ENCODE results near the gene EARS2.
"Not testable (repeated sequence)": the region's sequence is repeated elsewhere in the genome, so short reads cannot be mapped to it uniquely, and the experiment has no call there.

Gene EARS2

DNA sequence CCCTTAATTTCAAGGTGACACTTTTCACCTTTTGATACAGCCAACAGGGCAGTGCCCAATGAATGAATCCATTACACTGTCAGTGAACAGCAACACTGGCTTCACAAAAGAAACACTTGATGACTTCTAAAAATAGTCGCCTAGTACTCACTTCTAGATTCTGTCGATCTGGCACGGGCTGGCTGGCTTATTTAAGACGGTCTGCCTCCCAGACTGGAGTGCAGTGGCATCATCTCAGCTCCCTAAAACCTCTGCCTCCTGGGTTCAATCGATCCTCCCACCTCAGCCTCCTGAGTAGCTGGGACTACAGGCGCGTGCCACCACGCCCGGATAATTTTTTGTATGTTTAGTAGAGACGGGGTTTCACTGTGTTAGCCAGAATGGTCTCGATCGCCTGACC lies 37.0 kb upstream of the EARS2 start:
- TF ChIP-seq, protein P1, sequence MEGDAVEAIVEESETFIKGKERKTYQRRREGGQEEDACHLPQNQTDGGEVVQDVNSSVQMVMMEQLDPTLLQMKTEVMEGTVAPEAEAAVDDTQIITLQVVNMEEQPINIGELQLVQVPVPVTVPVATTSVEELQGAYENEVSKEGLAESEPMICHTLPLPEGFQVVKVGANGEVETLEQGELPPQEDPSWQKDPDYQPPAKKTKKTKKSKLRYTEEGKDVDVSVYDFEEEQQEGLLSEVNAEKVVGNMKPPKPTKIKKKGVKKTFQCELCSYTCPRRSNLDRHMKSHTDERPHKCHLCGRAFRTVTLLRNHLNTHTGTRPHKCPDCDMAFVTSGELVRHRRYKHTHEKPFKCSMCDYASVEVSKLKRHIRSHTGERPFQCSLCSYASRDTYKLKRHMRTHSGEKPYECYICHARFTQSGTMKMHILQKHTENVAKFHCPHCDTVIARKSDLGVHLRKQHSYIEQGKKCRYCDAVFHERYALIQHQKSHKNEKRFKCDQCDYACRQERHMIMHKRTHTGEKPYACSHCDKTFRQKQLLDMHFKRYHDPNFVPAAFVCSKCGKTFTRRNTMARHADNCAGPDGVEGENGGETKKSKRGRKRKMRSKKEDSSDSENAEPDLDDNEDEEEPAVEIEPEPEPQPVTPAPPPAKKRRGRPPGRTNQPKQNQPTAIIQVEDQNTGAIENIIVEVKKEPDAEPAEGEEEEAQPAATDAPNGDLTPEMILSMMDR (IDR thresholded peaks at IDR 0.05; ENCODE audit: low read depth, low read length, missing control alignments) = no peak

DNA sequence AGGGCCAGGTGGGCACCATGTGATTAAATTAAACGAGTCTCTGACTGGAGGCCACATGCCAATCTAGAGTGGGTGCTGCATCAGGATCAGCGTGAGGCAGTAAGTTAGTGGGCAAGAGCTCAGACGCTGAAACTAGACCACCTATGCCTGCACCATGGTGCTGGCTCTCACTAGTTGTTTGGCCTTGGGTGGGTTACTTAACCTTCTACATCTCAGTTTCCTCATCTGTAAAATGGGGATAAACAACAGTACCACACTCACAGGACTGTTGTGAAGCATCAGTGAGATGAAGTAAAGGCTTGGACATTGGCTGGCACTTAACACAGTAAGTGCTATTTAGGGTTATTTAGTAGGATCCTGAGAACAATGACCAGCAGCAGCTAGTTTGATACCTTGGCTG lies 33.0 kb upstream of the EARS2 start:
- H3K27ac ChIP-seq = no peak overlapping the region
- H3K36me3 ChIP-seq (replicated peaks) = peaks cover 40% of the 10 kb centered on the region
- H3K27me3 ChIP-seq (replicated peaks) = no peaks in the 10 kb centered on the region
- no peak overlapping the region for H3K4me3 ChIP-seq (ENCODE audit: low read depth, low read length)
- in situ Hi-C loops (cut with HindIII; ENCODE audit: low pct_ligation_motif_present, low sequenced_read_pairs) = no loop called here
- DNase-seq = no peak
- TF ChIP-seq, protein P1 (IDR thresholded peaks at IDR 0.05; ENCODE audit: low read depth, low read length, missing control alignments) = no peak

More for the DNA sequence above, 37.0 kb upstream of the EARS2 start:
- H3K4me3 ChIP-seq (ENCODE audit: low read depth, low read length) = no peak overlapping the region
- H3K27ac ChIP-seq = no peak overlapping the region
- in situ Hi-C loops (cut with HindIII; ENCODE audit: low pct_ligation_motif_present, low sequenced_read_pairs) = no loop called here
- no peak for DNase-seq
- peaks cover 23% of the 10 kb centered on the region for H3K36me3 ChIP-seq (replicated peaks)
- H3K27me3 ChIP-seq (replicated peaks) = no peaks in the 10 kb centered on the region

DNA sequence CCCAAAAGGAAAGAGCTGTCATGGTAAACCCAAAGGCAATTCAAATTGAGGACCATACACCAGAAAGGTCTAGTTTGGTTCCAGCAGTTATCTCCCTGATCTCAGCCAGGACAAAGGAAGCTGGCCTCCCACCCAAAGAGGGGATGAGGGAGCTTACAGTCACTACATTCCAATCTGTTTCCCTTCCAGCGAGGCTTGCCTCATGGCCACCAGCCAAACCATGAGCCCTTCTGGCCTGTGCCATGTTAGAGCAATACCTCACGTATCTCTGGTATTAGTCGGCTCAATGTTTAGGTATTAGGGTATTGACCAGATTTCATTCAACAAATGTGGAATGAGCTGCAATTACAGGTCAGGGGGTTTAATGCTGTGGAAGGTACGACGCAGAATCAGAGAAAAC lies 30.6 kb upstream of the EARS2 start:
- DNase-seq = peak; percentile 87
- TF ChIP-seq, protein P1 (IDR thresholded peaks at IDR 0.05; ENCODE audit: low read depth, low read length, missing control alignments) = no peak
- H3K4me3 ChIP-seq (ENCODE audit: low read depth, low read length) = no peak overlapping the region
- in situ Hi-C loops (cut with HindIII; ENCODE audit: low pct_ligation_motif_present, low sequenced_read_pairs) = no loop called here
- H3K27ac ChIP-seq = peak overlapping the region; percentile 37
- no peaks in the 10 kb centered on the region for H3K27me3 ChIP-seq (replicated peaks)
- H3K36me3 ChIP-seq (replicated peaks) = peaks cover 45% of the 10 kb centered on the region

DNA sequence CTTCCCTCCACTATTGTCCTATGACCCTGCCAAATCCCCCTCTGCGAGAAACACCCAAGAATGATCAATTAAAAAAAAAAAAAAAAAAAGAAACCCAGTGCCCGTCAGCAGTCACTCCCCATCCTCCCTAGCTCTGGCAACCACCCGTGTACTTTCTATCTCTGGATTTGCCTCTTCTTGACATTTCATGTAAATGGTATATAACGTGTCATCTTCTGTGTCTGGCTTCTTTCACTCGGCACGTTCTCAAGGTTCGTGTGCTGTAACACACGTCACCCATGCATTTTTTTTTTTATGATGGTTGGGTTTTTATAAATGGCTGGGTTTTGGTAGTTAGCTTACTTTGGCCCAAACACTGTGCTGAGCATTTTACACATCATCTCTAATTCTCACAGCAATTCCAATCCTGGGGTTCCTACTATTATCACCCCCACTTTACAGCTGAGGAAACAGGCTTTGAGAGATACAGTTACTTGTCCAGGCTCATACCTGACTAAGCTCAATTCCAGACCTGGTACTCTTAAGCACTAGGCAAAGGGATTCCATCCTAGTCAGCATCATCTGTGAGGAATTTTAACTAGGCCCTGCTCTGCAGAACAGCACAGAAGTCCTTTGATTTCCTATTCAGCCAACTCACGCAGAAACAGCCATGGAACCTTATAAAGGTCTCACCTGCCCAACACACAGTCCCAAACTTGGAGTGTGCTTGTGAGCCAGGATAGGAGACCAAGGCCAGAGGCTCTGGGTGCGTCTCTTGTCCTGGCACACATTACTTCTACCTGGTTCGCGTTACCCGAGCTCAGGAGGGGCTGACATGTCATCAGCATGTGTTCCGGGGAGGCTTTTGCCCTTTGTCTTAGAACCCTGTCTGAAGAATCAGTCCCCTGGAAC lies 27.3 kb upstream of the EARS2 start:
- in situ Hi-C loops (cut with HindIII; ENCODE audit: low pct_ligation_motif_present, low sequenced_read_pairs) = no loop called here
- peaks cover 50% of the 10 kb centered on the region for H3K36me3 ChIP-seq (replicated peaks)

DNA sequence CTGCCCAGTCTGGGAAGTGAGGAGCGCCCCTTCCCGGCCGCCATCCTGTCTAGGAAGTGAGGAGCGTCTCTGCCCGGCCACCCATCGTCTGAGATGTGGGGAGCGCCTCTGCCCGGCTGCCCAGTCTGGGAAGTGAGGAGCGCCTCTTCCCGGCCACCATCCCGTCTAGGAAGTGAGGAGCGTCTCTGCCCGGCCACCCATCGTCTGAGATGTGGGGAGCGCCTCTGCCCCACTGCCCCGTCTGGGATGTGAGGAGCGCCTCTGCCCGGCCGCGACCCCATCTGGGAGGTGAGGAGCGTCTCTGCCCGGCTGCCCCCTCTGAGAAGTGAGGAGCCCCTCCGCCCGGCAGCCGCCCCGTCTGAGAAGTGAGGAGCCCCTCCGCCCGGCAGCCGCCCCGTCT lies 26.1 kb upstream of the EARS2 start:
- DNase-seq; H3K27ac ChIP-seq; in situ Hi-C loops (cut with HindIII; ENCODE audit: low pct_ligation_motif_present, low sequenced_read_pairs); H3K4me3 ChIP-seq (ENCODE audit: low read depth, low read length); H3K27me3 ChIP-seq (replicated peaks): not testable (repeated sequence)
- H3K36me3 ChIP-seq (replicated peaks) = peaks cover 50% of the 10 kb centered on the region

More for the DNA sequence above, 27.3 kb upstream of the EARS2 start:
- TF ChIP-seq, protein P1 (IDR thresholded peaks at IDR 0.05; ENCODE audit: low read depth, low read length, missing control alignments) = no peak
- Histone ChIP-seq H3K27ac (no peak overlapping the region), H3K4me3 (ENCODE audit: low read depth, low read length) (no peak overlapping the region), H3K27me3 (replicated peaks) (no peaks in the 10 kb centered on the region)
- DNase-seq = no peak

DNA sequence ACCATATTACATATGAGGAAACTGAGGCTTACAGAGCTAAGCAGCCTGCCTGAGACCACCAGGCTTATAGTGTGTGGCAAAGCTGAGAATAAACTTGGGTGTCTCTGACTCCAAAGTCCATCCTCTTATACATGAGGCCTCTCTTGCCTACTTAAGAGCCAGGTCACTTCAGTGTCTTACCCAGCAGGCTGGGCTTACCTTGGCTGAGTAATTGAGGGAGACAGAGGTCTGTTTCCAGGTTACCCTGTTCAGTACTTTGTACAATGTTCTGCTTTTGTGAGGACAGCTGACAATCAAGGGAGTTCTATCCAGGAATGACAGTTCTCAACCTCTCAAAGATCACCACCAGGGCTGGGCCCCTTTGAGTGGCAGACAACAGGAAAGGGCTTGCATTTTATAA lies 24.6 kb upstream of the EARS2 start:
- DNase-seq = no peak
- Histone ChIP-seq H3K27me3 (replicated peaks) (no peaks in the 10 kb centered on the region), H3K36me3 (replicated peaks) (peaks cover 45% of the 10 kb centered on the region), H3K4me3 (ENCODE audit: low read depth, low read length) (no peak overlapping the region), H3K27ac (no peak overlapping the region)
- TF ChIP-seq, protein P1 (IDR thresholded peaks at IDR 0.05; ENCODE audit: low read depth, low read length, missing control alignments) = no peak
- in situ Hi-C loops (cut with HindIII; ENCODE audit: low pct_ligation_motif_present, low sequenced_read_pairs) = no loop called here
